ENCODE data around the gene CD8B2.
"Not testable (repeated sequence)": the region's sequence is repeated elsewhere in the genome, so short reads cannot be mapped to it uniquely, and the experiment has no call there.

The CD8B2 gene

GRCh38 chr2:106486551-106487385, at the start of gene CD8B2:
Gene CD8B2, plus strand, starts transcription at chr2:106487364. Its CDS starts 63 bp downstream, at chr2:106487427.
- DNase-seq (ENCODE audit: low spot score): not testable (repeated sequence)

GRCh38 chr2:106461882-106462281, 25.3 kb upstream of the CD8B2 start:
- not testable (repeated sequence) for DNase-seq (ENCODE audit: low spot score)

DNA sequence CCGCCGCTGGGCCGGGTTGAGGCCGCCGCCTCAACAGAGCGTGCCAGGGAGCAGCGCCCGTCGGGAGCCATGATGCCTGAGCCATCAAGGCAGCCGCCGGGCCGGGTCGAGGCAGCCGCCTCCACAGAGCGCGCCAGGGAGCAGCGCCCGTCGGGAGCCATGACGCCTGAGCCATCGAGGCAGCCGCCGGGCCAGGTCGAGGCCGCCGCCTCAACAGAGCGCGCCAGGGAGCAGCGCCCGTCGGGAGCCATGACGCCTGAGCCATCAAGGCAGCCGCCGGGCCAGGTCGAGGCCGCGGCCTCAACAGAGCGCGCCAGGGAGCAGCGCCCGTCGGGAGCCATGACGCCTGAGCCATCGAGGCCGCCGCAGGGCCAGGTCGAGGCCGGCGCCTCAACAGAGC, 19.6 kb upstream of the CD8B2 start:
- DNase-seq (ENCODE audit: low spot score): not testable (repeated sequence)

DNA sequence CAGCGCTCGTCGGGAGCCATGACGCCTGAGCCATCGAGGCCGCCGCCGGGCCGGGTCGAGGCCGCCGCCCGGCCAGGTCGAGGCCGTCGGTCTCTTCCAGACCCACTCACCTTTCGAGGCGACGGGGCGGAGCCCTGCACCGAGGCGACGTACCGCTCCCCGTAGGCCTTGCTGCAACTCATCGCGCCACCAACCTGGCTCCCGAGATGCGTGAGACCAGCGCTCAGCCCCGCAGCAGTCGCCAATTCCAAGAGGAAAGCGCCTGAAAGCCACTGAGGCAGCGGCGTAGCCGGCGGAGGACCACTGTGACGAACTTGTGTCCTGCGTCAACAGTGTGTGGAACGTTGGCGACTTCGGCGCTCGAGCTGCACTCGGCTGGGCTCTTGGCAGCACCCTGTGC, 19.1 kb upstream of the CD8B2 start, which contains the start of gene RGPD3:
TSS of gene RGPD3 (minus strand) at position 307 of the 400 bp plus-strand sequence. CDS start at position 182, 125 bp downstream.
- DNase-seq (ENCODE audit: low spot score): not testable (repeated sequence)

DNA sequence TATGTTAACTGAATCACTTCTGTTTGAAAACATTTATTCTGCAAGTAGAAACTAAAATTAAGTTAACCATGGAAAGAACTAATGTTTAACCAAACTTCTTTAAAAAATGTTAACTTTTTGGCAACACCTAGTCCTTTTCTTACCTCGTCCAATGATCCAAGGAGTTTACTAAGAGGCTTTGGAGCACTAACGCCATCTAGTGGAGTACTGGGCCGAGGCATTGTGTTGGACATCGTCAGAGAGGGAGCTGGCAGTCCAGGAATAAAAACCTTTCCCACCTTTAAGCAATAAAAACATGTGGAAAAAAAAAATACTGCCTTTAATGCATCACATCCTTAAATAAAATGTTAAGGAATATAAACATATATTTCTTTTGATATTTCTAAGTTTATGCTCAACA, 16.5 kb upstream of the CD8B2 start:
- DNase-seq (ENCODE audit: low spot score): not testable (repeated sequence)

DNA sequence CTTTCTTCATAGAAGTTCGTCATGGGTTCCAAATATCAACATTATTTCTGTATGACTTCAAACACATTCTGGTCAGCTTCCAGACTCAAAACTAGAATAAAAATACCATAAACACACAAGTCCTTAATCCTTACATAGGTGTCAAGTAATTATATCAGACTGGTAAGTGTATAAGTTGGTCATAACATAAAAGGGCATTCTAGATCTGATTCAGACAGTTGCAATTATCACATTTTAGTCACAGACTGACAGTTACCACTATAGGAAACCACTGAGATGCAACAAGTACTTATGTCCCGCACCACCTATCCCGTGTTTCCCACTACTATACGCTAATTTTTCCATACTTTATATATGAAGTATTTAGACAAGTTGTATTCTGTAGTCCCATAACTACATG, 9.5 kb upstream of the CD8B2 start:
- not testable (repeated sequence) for DNase-seq (ENCODE audit: low spot score)

GRCh38 chr2:106479563-106479962, 7.6 kb upstream of the CD8B2 start:
- DNase-seq (ENCODE audit: low spot score): not testable (repeated sequence)

DNA sequence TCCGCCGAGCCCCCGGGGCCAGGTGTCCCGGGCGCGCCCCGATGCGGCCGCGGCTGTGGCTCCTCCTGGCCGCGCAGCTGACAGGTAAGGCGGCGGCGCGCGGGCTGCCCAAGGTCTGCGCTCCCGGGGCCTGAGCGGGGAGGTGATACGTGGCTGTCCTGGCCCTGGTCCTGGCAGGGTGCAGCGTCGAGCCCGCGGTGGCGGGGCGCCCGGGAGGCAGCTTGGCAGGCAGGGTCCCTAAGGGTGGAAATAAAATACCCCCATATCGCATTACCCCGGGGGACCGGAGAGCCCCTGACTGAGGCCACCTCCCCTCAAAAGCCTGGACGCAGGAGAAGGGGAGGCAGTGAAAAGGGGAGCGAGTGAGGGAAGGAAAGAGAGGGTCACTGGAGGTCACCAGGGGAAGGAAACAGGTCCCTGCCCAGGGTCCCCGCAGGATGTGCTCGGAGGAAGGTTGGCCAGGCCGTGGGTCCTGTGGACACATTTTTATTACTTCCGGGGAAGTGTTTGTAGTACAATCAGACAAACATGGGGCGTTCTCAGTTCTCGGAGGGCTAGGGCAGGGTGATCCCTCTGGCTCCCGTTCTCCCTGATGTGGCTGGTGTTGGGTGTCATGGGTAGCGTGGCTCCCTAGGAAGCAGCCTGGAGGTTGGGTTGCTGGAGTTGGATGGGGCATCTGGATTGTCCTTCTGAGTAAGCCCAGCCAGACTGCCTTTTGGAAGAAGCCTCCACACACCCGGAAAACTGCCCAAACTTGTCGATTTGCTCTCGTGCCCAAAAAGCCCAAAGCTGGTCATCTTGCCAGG, 425 bp downstream of the CD8B2 start:
- DNase-seq (ENCODE audit: low spot score): not testable (repeated sequence)

- DNase-seq (ENCODE audit: low spot score): not testable (repeated sequence)
Measured at GRCh38 chr2:106489701-106490100, 2.5 kb downstream of the CD8B2 start.

- not testable (repeated sequence) for DNase-seq (ENCODE audit: low spot score)
Measured at GRCh38 chr2:106492399-106492798, 5.2 kb downstream of the CD8B2 start.

- not testable (repeated sequence) for DNase-seq (ENCODE audit: low spot score)
Measured at GRCh38 chr2:106492913-106493312, 5.7 kb downstream of the CD8B2 start.

DNA sequence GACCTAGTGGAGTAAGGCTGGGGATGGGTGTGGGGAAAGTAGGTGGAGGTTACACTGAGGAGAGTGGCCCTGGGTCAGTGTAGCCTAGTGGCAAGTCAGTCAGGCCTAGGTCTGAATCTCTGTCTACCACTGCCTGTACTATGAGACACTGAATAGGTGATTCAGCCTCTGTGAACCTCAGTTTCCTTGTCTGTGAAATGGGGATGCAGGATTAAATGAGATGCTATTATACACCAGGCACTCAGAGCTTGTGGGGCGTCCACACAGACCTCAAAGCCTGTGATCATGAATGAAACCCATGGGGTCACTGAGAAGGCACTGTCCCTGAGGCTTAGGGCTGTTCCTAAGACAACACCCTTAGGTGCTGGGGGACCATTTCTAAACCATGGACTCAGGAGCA, 11.4 kb downstream of the CD8B2 start:
- DNase-seq (ENCODE audit: low spot score): not testable (repeated sequence)

GRCh38 chr2:106500350-106500749, 13.2 kb downstream of the CD8B2 start:
- DNase-seq (ENCODE audit: low spot score): not testable (repeated sequence)

- DNase-seq (ENCODE audit: low spot score): not testable (repeated sequence)
Measured at GRCh38 chr2:106502351-106502750, 15.2 kb downstream of the CD8B2 start.

GRCh38 chr2:106504192-106504591, 17.0 kb downstream of the CD8B2 start:
- not testable (repeated sequence) for DNase-seq (ENCODE audit: low spot score)

GRCh38 chr2:106504787-106505186, 17.6 kb downstream of the CD8B2 start:
- DNase-seq (ENCODE audit: low spot score): not testable (repeated sequence)

DNA sequence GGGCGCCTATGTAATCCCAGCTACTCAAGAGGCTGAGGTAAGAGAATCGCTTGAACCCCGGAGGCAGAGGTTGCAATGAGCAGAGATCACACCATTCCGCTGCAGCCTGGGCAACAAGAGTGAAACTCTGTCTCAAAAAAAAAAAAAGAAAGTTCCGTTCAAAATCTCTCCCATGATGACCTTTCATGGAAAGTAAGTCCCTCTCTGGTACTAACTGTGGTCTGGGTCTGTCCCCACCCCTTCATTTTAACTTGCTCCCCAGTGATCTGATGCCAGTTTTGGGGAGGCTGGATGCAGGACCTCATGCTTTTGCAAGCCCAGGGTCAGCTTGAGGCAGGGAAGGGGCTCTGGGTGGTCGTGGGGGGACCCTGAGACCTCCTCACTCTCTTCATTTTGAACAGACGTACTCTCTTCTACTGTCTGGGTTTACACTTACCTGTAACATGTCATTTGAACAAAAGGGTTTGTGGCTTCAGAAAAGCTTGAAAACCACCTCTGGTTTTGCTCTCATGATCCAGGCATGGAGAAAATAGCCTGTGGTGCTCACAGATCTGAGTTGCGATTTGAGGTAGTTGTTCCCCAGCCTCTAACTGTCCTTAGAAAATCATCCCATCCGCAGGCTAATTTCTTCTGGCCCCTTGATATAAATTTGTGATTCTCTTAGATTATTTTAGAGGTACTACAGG, 19.0 kb downstream of the CD8B2 start:
- DNase-seq (ENCODE audit: low spot score): not testable (repeated sequence)

DNA sequence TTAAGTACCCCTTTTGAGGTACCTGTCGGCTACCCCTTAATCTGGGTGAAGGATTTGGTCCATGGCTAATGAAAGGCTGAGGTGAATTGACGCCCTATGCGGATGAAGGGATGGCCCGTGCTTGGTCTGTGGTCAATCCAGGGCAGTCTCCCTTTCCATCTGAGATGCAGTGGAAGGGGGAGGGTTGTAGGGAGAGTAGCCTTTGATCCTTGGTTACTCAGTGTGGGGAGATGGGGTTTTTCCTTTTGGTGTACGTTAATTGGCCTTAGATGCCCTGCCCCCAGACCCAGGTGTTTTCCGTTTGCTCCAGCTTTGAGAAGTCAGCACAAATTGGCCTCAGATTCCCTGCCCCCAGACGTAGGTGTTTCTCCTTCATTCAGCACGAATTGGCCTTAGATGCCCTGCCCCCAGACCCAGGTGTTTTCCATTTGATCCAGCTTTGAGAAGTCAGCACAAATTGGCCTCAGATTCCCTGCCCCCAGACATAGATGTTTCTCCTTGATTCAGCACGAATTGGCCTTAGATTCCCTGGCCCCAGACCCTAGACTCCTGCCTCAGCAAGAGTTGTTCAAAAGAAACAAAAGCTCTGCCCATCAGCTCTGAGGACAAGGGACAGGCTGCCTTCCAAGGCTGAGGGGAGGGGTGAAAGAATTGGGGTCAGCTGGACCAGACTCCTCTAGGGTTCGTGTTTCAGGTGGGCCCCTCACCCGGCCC, 21.7 kb downstream of the CD8B2 start:
- not testable (repeated sequence) for DNase-seq (ENCODE audit: low spot score)

DNA sequence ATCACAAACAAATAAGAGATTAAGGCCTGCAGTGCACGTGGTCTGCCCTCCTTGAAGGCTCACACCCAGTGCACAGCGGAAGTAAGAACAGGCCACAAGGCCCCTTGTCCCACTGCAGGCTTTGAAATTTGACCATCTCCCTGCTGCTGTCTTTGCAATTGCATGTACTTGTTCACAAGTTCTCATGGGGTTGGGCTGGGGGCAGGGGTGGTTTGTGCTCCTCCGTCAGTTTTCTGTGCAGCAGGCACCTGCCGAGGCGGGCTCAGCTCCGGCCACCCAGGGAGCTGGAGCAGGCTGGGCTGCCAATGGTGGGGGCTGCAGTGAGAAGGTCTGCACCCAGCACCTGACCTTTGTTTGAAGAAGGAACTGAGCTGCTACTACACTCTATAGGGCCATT, 22.2 kb downstream of the CD8B2 start:
- DNase-seq (ENCODE audit: low spot score): not testable (repeated sequence)

GRCh38 chr2:106510791-106511190, 23.6 kb downstream of the CD8B2 start:
- DNase-seq (ENCODE audit: low spot score): not testable (repeated sequence)

DNA sequence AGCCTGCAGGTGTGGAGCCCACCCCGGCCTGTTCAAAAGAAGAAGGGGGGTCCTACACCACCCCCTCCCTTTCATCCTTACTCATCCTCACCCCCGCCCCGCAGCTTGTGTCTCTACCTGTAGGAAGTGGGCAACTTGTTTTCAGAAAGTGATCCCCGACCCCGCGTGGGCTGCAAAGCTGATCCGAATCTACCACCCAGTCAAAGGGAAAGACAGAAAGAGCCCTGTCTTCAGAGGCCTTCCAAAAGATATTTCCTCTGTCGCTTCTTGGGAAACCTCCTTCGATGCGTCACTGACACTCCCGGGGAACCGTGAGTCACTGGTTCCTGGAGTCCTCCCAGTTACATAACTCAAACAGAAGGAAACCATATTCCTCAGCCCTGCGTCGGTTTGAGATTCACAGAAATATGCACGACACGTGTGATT, 24.3 kb downstream of the CD8B2 start:
- peak; percentile 79 for DNase-seq (ENCODE audit: low spot score)

Data from RKO (cell line).